Superior temporal gyrus (tissue), 1 donor: ENCODE results near the gene KLHL29.

Experiments
- DNase-seq: peaks from one replicate; pipeline ENCODE4 v3.0.0-alpha.2; 2016; ENCODE audit errors: extremely low spot score

KLHL29 gene

GRCh38 chr2:23615216-23616020, 230.4 kb downstream of the KLHL29 start:
- DNase-seq, result no peak

- DNase-seq, result no peak
These were observed 231.7 kb downstream of the KLHL29 start for GRCh38 chr2:23616630-23617029.

- DNase-seq, result peak; percentile 59
These were observed 232.3 kb downstream of the KLHL29 start for GRCh38 chr2:23617167-23617810.

GRCh38 chr2:23617811-23618215, 232.8 kb downstream of the KLHL29 start:
- DNase-seq, result no peak

GRCh38 chr2:23618265-23618664, 233.3 kb downstream of the KLHL29 start:
- no peak for DNase-seq

- DNase-seq, result no peak
These were observed 234.0 kb downstream of the KLHL29 start for GRCh38 chr2:23618794-23619530.

GRCh38 chr2:23619941-23620340, 235.0 kb downstream of the KLHL29 start:
- no peak for DNase-seq

GRCh38 chr2:23620841-23621341, 235.9 kb downstream of the KLHL29 start:
- no peak for DNase-seq

- DNase-seq, result no peak
These were observed 236.6 kb downstream of the KLHL29 start for GRCh38 chr2:23621616-23622015.

- no peak for DNase-seq
These were observed 237.5 kb downstream of the KLHL29 start for GRCh38 chr2:23622466-23622865.

GRCh38 chr2:23622966-23623675, 238.1 kb downstream of the KLHL29 start:
- no peak for DNase-seq

GRCh38 chr2:23624378-23624777, 239.4 kb downstream of the KLHL29 start:
- no peak for DNase-seq

GRCh38 chr2:23624915-23625314, 239.9 kb downstream of the KLHL29 start:
- DNase-seq, result no peak

- DNase-seq, result no peak
These were observed 240.7 kb downstream of the KLHL29 start for GRCh38 chr2:23625726-23626125.

- no peak for DNase-seq
These were observed 241.8 kb downstream of the KLHL29 start for GRCh38 chr2:23626701-23627230.

GRCh38 chr2:23627236-23628009, 242.4 kb downstream of the KLHL29 start:
- DNase-seq, result no peak

- no peak for DNase-seq
These were observed 244.2 kb downstream of the KLHL29 start for GRCh38 chr2:23628926-23629771.

- no peak for DNase-seq
These were observed 244.9 kb downstream of the KLHL29 start for GRCh38 chr2:23629772-23630480.

GRCh38 chr2:23630961-23631360, 246.0 kb downstream of the KLHL29 start:
- no peak for DNase-seq
